NCI-H128 (cell line): ENCODE results near the gene PTPRD.
A peak's percentile ranks its signal among the peaks of the same experiment; 100 is the strongest.
"Not testable (repeated sequence)": the region's sequence is repeated elsewhere in the genome, so short reads cannot be mapped to it uniquely, and the experiment has no call there.

Experiments used
- DNase-seq: peaks from one replicate; lab custom pipeline; 2025; ENCODE audit not compliant: unreplicated experiment; lab: John Stamatoyannopoulos, UW

Gene PTPRD

GRCh38 chr9:9214066-9214465, 1398.7 kb downstream of the PTPRD start:
- DNase-seq, result no peak

GRCh38 chr9:9212963-9213362, 1399.8 kb downstream of the PTPRD start:
- DNase-seq, result no peak

GRCh38 chr9:9202276-9202675, 1410.5 kb downstream of the PTPRD start:
- no peak for DNase-seq

GRCh38 chr9:9186086-9186485, 1426.7 kb downstream of the PTPRD start:
- DNase-seq, result no peak

GRCh38 chr9:9182431-9182830, 1430.4 kb downstream of the PTPRD start:
- DNase-seq, result no peak

- no peak for DNase-seq
Measured at GRCh38 chr9:9177081-9177480, 1435.7 kb downstream of the PTPRD start.

GRCh38 chr9:9174358-9174757, 1438.4 kb downstream of the PTPRD start:
- DNase-seq, result no peak

- DNase-seq, result no peak
Measured at GRCh38 chr9:9173264-9173663, 1439.5 kb downstream of the PTPRD start.

- peak; percentile 19 for DNase-seq
Measured at GRCh38 chr9:9170439-9171134, 1442.2 kb downstream of the PTPRD start.

- DNase-seq, result peak; percentile 12
Measured at GRCh38 chr9:9142001-9142400, 1470.8 kb downstream of the PTPRD start.

- DNase-seq, result no peak
Measured at GRCh38 chr9:9133526-9133925, 1479.3 kb downstream of the PTPRD start.

- DNase-seq, result no peak
Measured at GRCh38 chr9:9124616-9125015, 1488.2 kb downstream of the PTPRD start.

GRCh38 chr9:9122230-9122875, 1490.4 kb downstream of the PTPRD start:
- DNase-seq, result no peak

GRCh38 chr9:9117866-9118265, 1494.9 kb downstream of the PTPRD start:
- DNase-seq, result no peak

GRCh38 chr9:9112001-9112720, 1500.6 kb downstream of the PTPRD start:
- DNase-seq, result no peak

GRCh38 chr9:9108641-9109040, 1504.2 kb downstream of the PTPRD start:
- no peak for DNase-seq

GRCh38 chr9:9102295-9102694, 1510.5 kb downstream of the PTPRD start:
- DNase-seq, result no peak

- no peak for DNase-seq
Measured at GRCh38 chr9:9100070-9100469, 1512.7 kb downstream of the PTPRD start.

- no peak for DNase-seq
Measured at GRCh38 chr9:9099646-9100045, 1513.2 kb downstream of the PTPRD start.

GRCh38 chr9:9097254-9097653, 1515.5 kb downstream of the PTPRD start:
- not testable (repeated sequence) for DNase-seq

GRCh38 chr9:9091387-9091786, 1521.4 kb downstream of the PTPRD start:
- no peak for DNase-seq

- no peak for DNase-seq
Measured at GRCh38 chr9:9079473-9079872, 1533.3 kb downstream of the PTPRD start.
